GM21619 (cell line): ENCODE data around the gene C10orf67.
"Not testable (repeated sequence)": the region's sequence is repeated elsewhere in the genome, so short reads cannot be mapped to it uniquely, and the experiment has no call there.

ENCODE experiments used
- ATAC-seq: cut with Tn5 transposase; IDR thresholded peaks from one replicate; pipeline ENCODE4 v1.9.1; 2021; ENCODE audit not compliant: unreplicated experiment

The C10orf67 gene

DNA sequence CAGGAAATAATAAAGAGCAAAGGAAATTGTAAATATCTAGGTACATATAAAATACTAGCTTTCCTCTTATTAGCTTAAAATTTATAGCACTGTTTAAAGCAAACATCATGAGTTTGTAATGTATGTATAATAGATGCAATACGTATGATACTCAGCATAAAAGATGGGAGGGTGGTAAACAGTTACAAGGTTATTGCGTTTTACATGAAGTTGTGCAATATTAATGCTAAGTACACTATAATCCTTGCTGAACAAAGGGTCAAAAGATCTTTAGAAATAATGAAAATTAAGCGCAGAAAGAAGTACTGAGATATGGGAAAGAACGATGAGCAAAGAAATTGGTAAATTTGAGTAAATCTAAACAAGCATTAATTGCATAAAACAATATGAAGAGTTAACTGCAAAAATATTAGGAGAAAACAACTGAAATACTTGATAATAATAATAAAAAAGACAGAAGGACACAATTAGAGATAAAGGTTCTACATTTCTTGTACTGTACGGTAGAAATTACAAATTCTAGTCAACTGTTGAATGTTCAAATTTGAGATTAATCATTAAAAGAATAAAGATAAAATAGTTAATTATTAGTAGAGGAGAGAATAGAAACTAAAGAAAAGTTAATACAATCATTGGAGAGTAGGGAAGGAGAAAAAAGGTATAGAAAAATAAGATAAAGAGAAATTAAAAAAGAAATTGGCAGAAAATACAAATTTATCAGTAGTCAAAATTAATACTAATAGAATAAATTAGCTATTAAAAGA is 17.9 kb downstream of the C10orf67 start:
- no peak for ATAC-seq

DNA sequence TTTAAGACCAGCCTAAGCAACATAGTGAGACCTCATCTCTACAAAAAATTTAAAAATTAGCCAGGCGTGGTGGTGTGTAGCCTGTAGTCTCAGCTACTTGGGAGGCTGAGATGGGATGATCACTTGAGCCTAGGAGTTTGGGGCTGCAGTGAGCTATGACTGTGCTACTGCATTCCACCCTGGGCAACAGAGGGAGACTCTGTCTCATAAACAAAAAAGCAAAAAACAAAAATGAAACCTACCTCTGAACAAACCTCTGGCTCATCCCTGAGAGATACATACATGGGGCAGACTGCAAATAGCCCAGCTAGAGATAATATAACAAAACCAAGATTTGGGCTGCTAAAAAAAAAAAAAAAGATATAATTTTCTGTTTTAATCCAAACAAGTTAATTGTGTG is 19.5 kb downstream of the C10orf67 start:
- ATAC-seq: peak; percentile 93

DNA sequence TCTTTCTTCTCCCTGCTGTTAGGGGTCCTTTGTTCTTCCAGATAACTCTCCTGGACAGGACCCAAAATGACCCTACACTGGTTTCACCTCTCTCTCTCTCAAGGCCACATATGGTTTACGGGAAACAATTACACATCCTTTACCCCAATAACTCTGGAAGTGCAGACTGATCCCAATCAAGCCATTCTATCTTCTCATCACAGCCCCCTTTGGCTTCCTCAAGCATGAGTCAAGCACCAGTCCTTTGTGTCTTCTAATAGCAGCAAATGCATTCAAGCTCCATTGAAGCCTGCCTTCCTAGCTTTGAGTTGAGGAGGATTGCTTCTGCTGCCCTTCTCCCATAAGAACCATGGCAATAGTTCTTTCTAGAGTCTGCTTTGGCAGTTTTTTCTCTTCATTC is 20.2 kb downstream of the C10orf67 start:
- ATAC-seq: no peak

- ATAC-seq: no peak
Observed at GRCh38 chr10:23322082-23322481, 22.5 kb downstream of the C10orf67 start.

DNA sequence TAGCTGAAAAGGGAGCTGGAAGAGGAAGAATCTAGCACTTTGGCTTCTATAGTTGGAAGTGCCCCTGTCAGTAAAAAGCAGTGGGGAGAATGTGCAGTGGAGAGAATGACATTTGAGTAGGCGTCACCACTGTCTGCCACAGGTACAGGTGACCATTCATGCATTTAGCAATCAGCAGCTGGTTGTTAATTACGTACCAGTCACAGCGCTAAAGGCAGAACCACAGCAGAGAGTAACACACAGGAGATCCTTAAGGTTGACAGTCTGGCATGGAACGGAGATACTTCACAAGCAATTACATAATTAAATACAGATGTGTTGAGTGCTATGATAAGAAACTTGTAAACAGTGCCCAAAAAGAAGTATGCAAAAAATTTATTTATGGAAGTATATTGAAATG is 24.8 kb downstream of the C10orf67 start:
- no peak for ATAC-seq

DNA sequence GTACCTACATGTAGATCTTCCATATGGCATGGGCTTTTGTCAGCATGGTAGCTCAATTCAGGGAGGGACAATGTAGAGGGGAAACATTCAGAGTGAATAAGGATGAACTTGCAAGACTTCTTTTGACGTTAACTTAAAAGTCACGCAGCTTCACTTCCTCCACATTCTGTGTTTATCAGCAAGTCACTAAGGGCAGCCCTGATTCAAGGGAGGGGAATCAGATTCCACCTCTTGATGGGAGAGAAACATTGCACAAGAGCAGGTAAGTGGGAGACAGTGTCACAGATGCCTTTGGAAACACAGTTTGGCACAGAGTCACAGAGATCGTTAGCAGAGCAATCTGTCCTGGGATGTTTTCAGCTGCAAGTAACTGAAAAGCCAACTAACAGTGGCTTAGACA is 26.2 kb downstream of the C10orf67 start:
- no peak for ATAC-seq

DNA sequence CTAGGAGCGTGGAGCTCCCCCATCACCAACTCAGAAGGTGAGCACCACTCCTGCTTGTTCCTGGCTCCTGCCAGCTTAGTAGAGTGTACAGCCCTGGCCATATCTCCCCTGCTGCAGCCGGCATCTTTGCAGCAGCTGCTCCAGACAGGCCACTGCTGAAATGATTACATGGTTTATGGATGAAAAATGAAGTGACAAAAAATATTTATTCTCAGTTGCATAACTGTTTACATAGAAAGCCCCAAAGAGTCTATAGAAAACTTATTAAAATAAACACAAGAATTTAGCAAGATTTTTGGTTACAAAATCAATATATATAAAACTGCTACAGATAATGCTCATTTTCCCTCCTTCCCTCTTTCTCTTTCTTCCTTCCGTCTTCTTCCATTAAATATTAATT is 27.2 kb downstream of the C10orf67 start:
- no peak for ATAC-seq

DNA sequence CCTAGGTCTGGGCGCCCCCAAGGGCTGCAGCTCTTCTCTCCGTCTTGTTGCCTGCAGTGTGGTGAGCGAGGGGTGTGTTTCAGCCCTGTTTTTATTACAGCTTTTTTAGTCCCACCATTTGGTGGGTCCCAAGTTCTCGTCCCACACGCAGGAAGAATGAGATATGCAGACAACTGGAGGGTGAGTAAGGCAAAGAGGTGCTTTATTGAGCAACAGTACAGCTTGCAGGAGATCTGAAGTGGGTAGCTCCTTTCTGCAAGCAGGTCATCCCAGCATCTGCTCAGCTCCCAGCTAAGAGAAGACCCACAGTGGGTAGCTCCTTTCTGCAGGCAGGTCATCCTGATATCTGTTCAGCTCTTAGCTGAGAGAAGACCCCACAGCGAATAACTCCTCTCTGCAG is 28.2 kb downstream of the C10orf67 start:
- ATAC-seq: no peak

- no peak for ATAC-seq
Observed at GRCh38 chr10:23315966-23316365, 28.6 kb downstream of the C10orf67 start.

DNA sequence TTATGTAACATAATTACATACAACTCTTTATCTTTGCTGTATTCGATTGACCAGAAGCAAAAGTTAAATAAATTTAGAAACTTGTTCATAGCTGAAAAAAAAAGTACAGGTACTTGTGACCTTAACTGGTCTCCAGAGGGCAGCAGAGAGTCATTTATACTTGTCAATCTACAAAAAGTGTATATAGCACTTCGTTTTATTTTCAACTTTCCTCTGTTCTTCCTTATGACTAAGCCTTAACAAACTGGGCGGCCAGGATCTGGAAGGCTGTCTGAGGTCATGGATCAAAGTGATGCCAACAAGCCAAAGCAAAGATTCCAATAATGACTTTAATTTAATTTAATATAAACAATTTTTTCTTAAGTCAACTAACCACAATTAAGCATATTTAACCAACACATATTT is 29.8 kb downstream of the C10orf67 start:
- ATAC-seq: peak; percentile 56

DNA sequence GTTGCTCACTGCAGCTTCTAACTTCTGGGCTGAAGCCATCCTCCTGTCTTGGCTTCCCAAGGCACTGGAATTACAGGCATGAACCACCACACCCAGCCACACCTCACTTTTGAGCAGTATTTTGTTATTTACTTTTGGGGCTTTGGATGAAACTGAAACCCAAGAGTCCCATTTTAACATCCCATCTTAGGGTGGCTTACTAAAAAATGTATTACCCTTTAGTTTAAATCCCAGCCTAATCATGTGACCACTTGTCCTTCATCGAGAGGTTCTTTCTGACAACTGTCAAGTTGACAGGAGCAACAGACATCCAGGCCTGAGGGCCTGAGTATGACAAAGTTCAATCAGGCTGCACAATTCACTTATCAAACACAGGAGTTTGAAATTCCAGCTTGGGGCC is 33.6 kb downstream of the C10orf67 start:
- ATAC-seq: no peak

DNA sequence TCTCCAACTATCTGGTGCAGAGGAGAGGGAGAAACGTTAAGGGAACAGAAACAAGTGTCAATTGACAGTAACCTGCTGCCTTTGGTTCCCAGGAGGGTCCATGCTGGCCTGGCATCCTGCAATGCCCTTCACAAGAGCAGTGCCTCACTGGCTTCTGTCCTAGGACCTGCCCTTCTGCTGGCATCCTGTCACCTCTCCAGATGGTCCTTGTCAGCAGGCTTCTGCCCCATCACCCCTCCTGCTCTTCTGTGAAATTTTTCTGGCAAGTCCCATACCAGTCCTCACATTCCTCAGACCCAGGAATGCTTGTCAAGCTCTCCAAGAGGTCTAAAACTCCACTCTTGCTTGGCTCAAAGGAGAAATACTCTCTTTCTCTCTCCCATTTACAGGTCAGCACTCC is 34.2 kb downstream of the C10orf67 start:
- ATAC-seq: no peak

DNA sequence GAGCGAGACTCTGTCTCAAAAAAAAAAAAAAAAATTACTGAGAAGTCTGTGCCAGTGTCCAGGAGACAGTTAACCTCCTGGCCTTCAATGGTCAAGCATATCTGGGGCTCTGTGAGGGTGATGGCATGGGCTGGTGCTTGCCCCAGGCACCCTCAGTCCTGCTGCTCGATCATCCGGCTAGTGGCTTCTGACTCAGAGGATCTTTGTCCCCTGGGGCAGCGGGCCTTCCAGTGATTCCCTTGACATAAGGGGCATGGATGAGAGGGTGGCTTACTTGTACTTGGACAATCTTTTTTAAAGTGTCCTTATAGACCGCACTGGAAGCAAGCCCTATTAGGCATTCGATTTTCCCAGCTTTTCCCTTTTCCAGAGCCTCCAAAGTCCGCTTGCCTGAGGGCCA is 44.6 kb downstream of the C10orf67 start:
- ATAC-seq: not testable (repeated sequence)

DNA sequence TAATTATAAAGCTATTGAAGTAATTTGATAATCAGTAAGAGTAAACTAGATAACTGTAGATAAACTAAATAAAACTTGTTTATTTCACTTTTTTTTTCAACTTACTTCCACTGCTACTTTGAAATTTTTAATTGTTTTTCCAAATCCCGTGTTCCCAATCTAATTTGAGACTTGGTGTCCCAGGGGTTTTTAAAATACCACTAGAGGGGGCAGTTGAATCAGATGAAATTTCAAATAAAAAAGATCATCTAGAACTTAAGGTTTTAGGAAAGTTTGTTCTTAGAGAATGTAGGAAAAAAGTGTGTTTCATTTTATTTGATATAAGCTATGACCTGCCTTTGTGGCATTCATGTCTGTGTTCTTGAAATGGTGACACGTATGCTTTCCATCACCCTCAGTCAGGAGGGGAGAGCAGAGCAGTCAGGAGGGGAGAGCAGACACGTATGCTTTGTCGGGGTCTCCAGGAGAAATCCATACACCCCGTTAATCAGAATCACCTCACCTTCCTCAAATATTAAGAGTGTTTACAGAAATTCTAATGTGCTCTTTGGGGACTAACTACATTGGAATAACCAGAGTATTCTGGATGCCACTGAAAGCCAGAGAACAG is 49.9 kb downstream of the C10orf67 start:
- no peak for ATAC-seq

DNA sequence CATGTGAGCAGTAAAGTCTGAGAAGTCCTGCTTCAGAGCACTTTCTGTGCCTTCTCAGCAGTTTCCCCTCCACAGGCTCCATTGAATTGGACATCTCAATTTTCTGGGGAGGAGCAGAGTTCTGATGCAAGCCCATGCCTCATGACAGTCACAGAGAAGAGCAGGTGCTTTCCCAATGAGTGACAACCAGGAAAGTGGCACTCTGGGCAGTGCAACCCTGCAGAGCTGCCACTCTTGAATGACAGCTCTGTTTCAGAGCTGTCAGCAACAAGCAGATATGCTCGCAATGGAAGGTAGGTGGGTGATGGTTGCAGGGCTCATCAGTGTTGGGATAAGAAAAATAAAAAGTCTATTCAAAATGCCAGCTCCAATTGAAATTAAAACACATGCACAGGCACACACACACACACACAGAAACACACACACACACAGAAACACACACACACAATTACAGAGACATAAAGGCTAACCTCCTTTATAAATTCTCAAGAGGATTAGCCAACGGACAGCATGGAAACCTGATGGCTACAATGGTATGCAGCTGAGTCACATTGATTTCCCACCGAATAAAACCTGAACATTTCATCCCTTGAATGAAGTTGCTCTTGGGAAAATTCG is 50.5 kb downstream of the C10orf67 start:
- ATAC-seq: no peak

DNA sequence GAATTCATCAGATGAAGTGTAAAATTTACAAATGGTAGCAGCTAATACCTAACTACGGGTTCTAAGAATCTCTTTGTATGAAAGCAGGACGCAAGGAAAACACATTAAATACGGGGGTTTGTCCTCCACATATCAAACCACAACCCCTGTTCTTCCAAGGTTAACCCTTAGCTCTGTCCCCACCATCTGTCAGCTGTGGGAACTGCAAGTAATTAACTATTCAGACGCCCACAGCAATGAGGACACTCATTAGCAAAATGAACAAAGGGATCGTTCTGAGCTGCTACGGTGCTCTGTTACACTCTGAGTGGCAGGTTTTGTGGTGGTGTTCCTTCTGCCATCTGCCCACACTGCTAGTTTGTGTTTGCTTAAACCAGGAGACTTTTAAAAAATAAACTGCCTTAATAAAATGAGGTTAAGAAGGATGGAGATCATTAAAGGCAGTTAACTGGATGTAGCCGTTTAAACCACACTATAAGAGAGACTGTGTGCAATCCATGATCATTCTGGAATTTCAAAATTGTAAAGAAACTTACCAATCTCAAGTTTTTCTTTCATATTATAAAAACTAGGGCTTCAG is 51.4 kb downstream of the C10orf67 start:
- peak; percentile 91 for ATAC-seq

DNA sequence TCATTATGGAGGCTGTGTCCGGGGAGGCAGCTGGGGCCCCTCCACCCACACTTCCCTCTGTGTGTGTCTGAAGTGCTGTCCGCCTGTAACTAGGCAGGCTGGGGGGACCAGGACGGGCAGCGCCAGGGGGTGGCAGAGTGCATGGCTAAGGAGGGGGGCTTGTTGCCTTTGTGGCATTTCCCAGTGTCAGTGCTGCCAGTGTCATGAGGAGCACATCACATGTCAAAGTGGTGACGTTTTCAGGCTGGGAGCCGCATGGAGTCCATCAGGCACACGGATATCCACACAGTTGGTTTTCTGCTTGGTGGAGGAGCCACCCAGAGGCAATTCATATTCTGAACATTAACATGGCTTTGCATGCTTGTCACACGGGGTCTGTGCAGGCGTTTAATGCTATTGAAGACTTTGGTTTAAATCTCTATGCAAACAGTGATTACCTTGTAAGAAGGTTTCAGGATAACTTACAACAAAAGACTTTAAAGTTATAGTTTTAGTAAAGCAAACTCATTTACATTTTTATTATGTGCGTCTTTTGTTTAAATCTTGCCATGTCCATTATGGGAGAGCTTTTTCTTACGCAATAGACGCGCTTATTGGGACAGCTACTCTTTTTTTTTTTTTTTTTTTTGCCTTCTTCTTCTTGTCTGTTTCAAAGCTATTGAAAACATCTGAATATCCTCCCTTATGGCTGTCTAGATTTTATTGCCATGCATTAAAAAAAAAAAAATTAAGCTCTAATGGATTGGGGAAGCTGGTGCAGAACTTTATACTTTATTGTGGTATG is 52.9 kb downstream of the C10orf67 start:
- no peak for ATAC-seq

- no peak for ATAC-seq
Observed at GRCh38 chr10:23284674-23285335, 59.8 kb downstream of the C10orf67 start.

DNA sequence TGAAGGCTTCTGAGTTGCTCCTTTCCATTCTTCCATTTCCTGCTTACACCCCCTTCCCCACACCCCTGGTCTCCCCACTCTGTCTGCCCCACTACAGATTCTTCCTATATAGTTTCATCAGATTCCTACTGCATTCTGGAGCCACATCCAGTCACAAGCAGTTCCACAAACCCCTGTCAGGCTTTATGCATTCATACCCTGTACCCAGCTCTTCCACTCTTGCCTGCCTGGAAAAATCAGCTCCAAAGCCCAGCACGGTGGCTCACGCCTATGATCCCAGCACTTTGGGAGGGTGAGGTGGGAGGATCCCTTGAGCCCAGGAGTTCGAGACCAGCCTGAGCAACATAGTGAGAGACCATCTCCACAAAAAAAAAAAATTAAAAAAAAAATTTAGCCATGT is 60.4 kb downstream of the C10orf67 start:
- no peak for ATAC-seq

GRCh38 chr10:23283680-23284079 is 60.9 kb downstream of the C10orf67 start:
- ATAC-seq: no peak

DNA sequence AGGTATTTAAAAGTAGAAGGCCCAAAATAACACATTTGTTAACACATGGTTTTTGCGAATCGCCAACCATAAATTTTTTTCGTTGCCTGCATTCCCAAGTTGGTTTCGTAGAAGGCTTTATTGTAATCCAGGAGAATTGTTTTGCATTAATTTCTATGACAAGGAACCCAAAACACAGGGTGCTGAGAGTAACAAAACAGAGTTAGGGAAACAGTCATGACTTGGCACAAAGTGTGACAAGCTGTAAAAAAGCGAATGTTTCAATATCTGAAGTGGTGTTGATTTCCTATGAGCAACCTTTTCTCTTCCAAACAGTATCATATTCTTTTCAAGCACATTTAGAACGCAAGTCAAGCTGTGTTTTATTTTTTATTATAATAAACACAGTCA is 63.6 kb downstream of the C10orf67 start:
- no peak for ATAC-seq
